Endothelial cell of umbilical vein (primary cell): ENCODE results near the gene COQ5.

Experiments used
- EZH2 ChIP-seq: IDR thresholded peaks from 2 replicates; pipeline ENCODE4 v1.6.1; 2012; ENCODE audit warnings: borderline replicate concordance, low read depth, mild to moderate bottlenecking, moderate library complexity, low read length, inconsistent platforms; ENCODE audit not compliant: severe bottlenecking
- JUN ChIP-seq: IDR thresholded peaks from 2 replicates; pipeline ENCODE4 v1.6.1; 2011; ENCODE audit warnings: borderline replicate concordance, low read depth; ENCODE audit not compliant: insufficient read length, insufficient read depth
- POLR2A ChIP-seq: IDR thresholded peaks from 2 replicates; pipeline ENCODE4 v1.6.1; 2012; ENCODE audit warnings: low read depth, mild to moderate bottlenecking, control low read depth, low read length
- TF ChIP-seq, protein P1 (sequence below): IDR thresholded peaks from 2 replicates; pipeline ENCODE4 v1.6.1; 2011; ENCODE audit not compliant: insufficient read depth, insufficient read length
- TF ChIP-seq, protein P2 (sequence below), 2 donors: IDR thresholded peaks; 1 replicate in 1 of 2; 2 replicates in 1 of 2; pipeline ENCODE4 v1.5.1; 2011; ENCODE audit warnings: low read length in 2 of 2, mild to moderate bottlenecking in 2 of 2, moderate library complexity in 2 of 2, control low read depth in 1 of 2, inconsistent platforms in 1 of 2, low read depth in 1 of 2; ENCODE audit not compliant: insufficient read depth in 1 of 2; ENCODE audit errors: extremely low read depth in 1 of 2

DNA sequence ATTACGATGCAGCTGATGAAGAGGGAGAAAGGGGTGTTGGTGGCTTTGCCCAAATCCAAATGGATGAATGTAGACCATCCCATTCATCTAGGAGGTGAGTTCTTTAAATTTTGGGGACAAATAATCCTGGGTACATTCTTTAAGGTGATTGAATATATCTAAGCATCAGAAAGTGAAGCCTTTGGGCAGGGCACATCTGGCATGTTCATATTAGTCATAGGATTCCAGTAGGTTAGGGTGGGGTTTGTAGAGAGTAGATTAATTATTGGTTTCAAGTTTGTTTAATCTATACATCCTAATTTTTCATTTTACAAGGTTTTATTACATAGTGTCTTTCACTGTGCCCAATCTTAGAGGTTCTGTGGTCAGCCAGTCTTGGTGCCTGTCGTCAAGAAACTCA lies 28.6 kb upstream of the COQ5 start:
- TF ChIP-seq, protein P1, sequence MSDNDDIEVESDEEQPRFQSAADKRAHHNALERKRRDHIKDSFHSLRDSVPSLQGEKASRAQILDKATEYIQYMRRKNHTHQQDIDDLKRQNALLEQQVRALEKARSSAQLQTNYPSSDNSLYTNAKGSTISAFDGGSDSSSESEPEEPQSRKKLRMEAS, result no peak
- no peak for TF ChIP-seq EZH2
- TF ChIP-seq, protein P2, sequence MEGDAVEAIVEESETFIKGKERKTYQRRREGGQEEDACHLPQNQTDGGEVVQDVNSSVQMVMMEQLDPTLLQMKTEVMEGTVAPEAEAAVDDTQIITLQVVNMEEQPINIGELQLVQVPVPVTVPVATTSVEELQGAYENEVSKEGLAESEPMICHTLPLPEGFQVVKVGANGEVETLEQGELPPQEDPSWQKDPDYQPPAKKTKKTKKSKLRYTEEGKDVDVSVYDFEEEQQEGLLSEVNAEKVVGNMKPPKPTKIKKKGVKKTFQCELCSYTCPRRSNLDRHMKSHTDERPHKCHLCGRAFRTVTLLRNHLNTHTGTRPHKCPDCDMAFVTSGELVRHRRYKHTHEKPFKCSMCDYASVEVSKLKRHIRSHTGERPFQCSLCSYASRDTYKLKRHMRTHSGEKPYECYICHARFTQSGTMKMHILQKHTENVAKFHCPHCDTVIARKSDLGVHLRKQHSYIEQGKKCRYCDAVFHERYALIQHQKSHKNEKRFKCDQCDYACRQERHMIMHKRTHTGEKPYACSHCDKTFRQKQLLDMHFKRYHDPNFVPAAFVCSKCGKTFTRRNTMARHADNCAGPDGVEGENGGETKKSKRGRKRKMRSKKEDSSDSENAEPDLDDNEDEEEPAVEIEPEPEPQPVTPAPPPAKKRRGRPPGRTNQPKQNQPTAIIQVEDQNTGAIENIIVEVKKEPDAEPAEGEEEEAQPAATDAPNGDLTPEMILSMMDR (IDR thresholded peaks at IDR 0.05; ENCODE audit: extremely low read depth in 1 of 2, insufficient read depth in 1 of 2, low read depth in 1 of 2, low read length in 2 of 2), result no peak
- no peak for TF ChIP-seq POLR2A
- no peak for TF ChIP-seq JUN
